ENCODE measurements around the gene RFX4. TPM values are rescaled to one million over a fixed set of nuclear protein-coding genes. Genes with fewer than 3 reads are reported as not detected.

RFX4 gene
- total RNA-seq, 1 experiment from 2014 or later, result not detected

- CTCF ChIA-PET, result no interaction called here
- TF ChIP-seq CTCF (IDR thresholded peaks at IDR 0.05), result no peak
- no peak for TF ChIP-seq SIN3A (IDR thresholded peaks at IDR 0.05; ENCODE audit: borderline replicate concordance, insufficient read depth, low read depth, low read length)
- TF ChIP-seq TCF7L2 (IDR thresholded peaks at IDR 0.05; ENCODE audit: low read depth, low read length), result no peak
- TF ChIP-seq, protein P1, sequence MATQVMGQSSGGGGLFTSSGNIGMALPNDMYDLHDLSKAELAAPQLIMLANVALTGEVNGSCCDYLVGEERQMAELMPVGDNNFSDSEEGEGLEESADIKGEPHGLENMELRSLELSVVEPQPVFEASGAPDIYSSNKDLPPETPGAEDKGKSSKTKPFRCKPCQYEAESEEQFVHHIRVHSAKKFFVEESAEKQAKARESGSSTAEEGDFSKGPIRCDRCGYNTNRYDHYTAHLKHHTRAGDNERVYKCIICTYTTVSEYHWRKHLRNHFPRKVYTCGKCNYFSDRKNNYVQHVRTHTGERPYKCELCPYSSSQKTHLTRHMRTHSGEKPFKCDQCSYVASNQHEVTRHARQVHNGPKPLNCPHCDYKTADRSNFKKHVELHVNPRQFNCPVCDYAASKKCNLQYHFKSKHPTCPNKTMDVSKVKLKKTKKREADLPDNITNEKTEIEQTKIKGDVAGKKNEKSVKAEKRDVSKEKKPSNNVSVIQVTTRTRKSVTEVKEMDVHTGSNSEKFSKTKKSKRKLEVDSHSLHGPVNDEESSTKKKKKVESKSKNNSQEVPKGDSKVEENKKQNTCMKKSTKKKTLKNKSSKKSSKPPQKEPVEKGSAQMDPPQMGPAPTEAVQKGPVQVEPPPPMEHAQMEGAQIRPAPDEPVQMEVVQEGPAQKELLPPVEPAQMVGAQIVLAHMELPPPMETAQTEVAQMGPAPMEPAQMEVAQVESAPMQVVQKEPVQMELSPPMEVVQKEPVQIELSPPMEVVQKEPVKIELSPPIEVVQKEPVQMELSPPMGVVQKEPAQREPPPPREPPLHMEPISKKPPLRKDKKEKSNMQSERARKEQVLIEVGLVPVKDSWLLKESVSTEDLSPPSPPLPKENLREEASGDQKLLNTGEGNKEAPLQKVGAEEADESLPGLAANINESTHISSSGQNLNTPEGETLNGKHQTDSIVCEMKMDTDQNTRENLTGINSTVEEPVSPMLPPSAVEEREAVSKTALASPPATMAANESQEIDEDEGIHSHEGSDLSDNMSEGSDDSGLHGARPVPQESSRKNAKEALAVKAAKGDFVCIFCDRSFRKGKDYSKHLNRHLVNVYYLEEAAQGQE (IDR thresholded peaks at IDR 0.05; ENCODE audit: insufficient read depth in 1 of 2, low read depth in 2 of 2, low read length in 1 of 2), result no peak
- TF ChIP-seq POLR2AphosphoS5 (IDR thresholded peaks at IDR 0.05; ENCODE audit: low read depth, low read length), result no peak
- no peak for ATAC-seq
- Histone ChIP-seq H3K4me3 (ENCODE audit: low read depth in 2 of 2, low read length in 2 of 2) (no peak overlapping the region), H3K4me1 (ENCODE audit: control insufficient read depth, insufficient read depth, low read length) (no peaks in the 10 kb centered on the region), H3K9me3 (ENCODE audit: control insufficient read depth, insufficient read depth, low read depth, low read length) (no peaks in the 10 kb centered on the region), H3K36me3 (ENCODE audit: control insufficient read depth, insufficient read depth, low read length) (no peaks in the 10 kb centered on the region), H3K27ac (ENCODE audit: low read length) (no peak overlapping the region), H3K27me3 (ENCODE audit: control insufficient read depth, insufficient read depth, low read length) (peaks cover 25% of the 10 kb centered on the region; the same call in 1 of the 2 replicates)
- in situ Hi-C loops (cut with HindIII; ENCODE audit: low pct_unique_long_range_greater_than_20kb, low sequenced_read_pairs), result no loop called here
- POLR2A ChIA-PET, result no interaction called here
- BruUV-seq (replicated peaks), result no TSS peak
- intact Hi-C loops (cut with micrococcal nuclease; ENCODE audit: unreplicated experiment), result no loop called here
- no peak for DNase-seq (ENCODE audit: low read depth, low spot score)
These were observed 160.6 kb downstream of the RFX4 start for GRCh38 chr12:106743270-106743988.

- BruUV-seq (replicated peaks), result no TSS peak
- no peak overlapping the region for H3K27ac ChIP-seq (ENCODE audit: low read length)
- H3K36me3 ChIP-seq (ENCODE audit: control insufficient read depth, insufficient read depth, low read length), result no peaks in the 10 kb centered on the region
- no peaks in the 10 kb centered on the region for H3K9me3 ChIP-seq (ENCODE audit: control insufficient read depth, insufficient read depth, low read depth, low read length)
- no peak for ATAC-seq
- TF ChIP-seq TCF7L2 (IDR thresholded peaks at IDR 0.05; ENCODE audit: low read depth, low read length) (no peak), POLR2AphosphoS5 (IDR thresholded peaks at IDR 0.05; ENCODE audit: low read depth, low read length) (no peak), CTCF (IDR thresholded peaks at IDR 0.05) (no peak), SIN3A (IDR thresholded peaks at IDR 0.05; ENCODE audit: borderline replicate concordance, insufficient read depth, low read depth, low read length) (no peak)
- TF ChIP-seq, protein P1 (IDR thresholded peaks at IDR 0.05; ENCODE audit: insufficient read depth in 1 of 2, low read depth in 2 of 2, low read length in 1 of 2), result no peak
- H3K4me3 ChIP-seq (ENCODE audit: low read depth in 2 of 2, low read length in 2 of 2), result no peak overlapping the region
- in situ Hi-C loops (cut with HindIII; ENCODE audit: low pct_unique_long_range_greater_than_20kb, low sequenced_read_pairs), result no loop called here
- H3K4me1 ChIP-seq (ENCODE audit: control insufficient read depth, insufficient read depth, low read length), result no peaks in the 10 kb centered on the region
- ChIA-PET POLR2A (no interaction called here), CTCF (no interaction called here)
- peaks cover 21% of the 10 kb centered on the region; the same call in 1 of the 2 replicates for H3K27me3 ChIP-seq (ENCODE audit: control insufficient read depth, insufficient read depth, low read length)
- DNase-seq (ENCODE audit: low read depth, low spot score), result no peak
- intact Hi-C loops (cut with micrococcal nuclease; ENCODE audit: unreplicated experiment), result no loop called here
These were observed 161.8 kb downstream of the RFX4 start for GRCh38 chr12:106744600-106744999.

Data from Panc1 (cell line).